Measurements from ENCODE around the gene LMOD2. TPM values are rescaled to one million over a fixed set of nuclear protein-coding genes. Genes with fewer than 3 reads are reported as not detected.

The LMOD2 gene
- total and polyA plus RNA-seq, 2 donors (not counting 3 experiments of a cell fraction or from before 2014, with no cell fraction given) = not detected

GRCh38 chr7:123609883-123610239, 45.8 kb upstream of the LMOD2 start:
- intact Hi-C loops (cut with micrococcal nuclease) = no loop called here
- CTCF ChIA-PET = interaction anchor here (1.4 kb wide), 1 partner anchor 255 kb away, joined by 3 read pairs; no protein-coding TSS in a partner anchor
- BruUV-seq (replicated peaks) = no TSS peak

GRCh38 chr7:123612024-123612423, 43.6 kb upstream of the LMOD2 start:
- TF ChIP-seq MYC (IDR thresholded peaks at IDR 0.05; ENCODE audit: low read depth, low read length) (no peak), GATA2 (IDR thresholded peaks at IDR 0.05; ENCODE audit: insufficient read depth, insufficient read length, low read depth, low read length) (no peak), EZH2 (IDR thresholded peaks at IDR 0.05; ENCODE audit: borderline replicate concordance, low read depth, low read length, severe bottlenecking) (no peak), POLR2AphosphoS5 (IDR thresholded peaks at IDR 0.05; ENCODE audit: insufficient read depth, low read depth, low read length) (no peak), MAX (IDR thresholded peaks at IDR 0.05; ENCODE audit: insufficient read depth, insufficient read length) (no peak), CTCF (IDR thresholded peaks at IDR 0.05; ENCODE audit: extremely low read depth in 1 of 2, insufficient read depth in 1 of 2, low read depth in 1 of 2, low read length in 2 of 2) (no peak), FOS (IDR thresholded peaks at IDR 0.05; ENCODE audit: borderline replicate concordance, insufficient read depth, low read length) (no peak)
- dilution Hi-C loops (cut with MboI; ENCODE audit: extremely low pct_ligation_motif_present, low sequenced_read_pairs) (no loop called here), intact Hi-C loops (cut with micrococcal nuclease) (no loop called here)
- DNase-seq (ENCODE audit: low read depth, low spot score) = no peak
- H3K9me1 ChIP-seq (replicated peaks; ENCODE audit: control insufficient read depth, extremely low read depth, insufficient read depth, low read length) = no peaks in the 10 kb centered on the region
- no peak for FAIRE-seq
- H3K4me2 ChIP-seq (ENCODE audit: insufficient read depth, low read length) = no peak overlapping the region
- no peak overlapping the region for H3K4me3 ChIP-seq (replicated peaks in 1 of 3; ENCODE audit: insufficient read depth in 1 of 3, low read depth in 1 of 3, low read length in 3 of 3)
- no peaks in the 10 kb centered on the region for H3K9me3 ChIP-seq (replicated peaks; ENCODE audit: control insufficient read depth, insufficient read depth, low read length)
- ChIA-PET POLR2A (no interaction called here), CTCF (interaction anchor here (1.2 kb wide), 1 partner anchor 11 kb away, joined by 3 read pairs; no protein-coding TSS in a partner anchor)
- no peak overlapping the region for H2AFZ ChIP-seq (ENCODE audit: low read depth, low read length)
- no peaks in the 10 kb centered on the region for H4K20me1 ChIP-seq (replicated peaks; ENCODE audit: control insufficient read depth, extremely low read depth, insufficient read depth, low read length)
- BruUV-seq (replicated peaks) = no TSS peak
- no peaks in the 10 kb centered on the region for H3K4me1 ChIP-seq (ENCODE audit: control insufficient read depth, extremely low read depth, insufficient read depth, low read length)
- H3K27ac ChIP-seq (ENCODE audit: insufficient read depth, low read depth, low read length) = no peak overlapping the region
- no peaks in the 10 kb centered on the region for H3K36me3 ChIP-seq (ENCODE audit: control insufficient read depth in 2 of 2, extremely low read depth in 1 of 2, insufficient read depth in 2 of 2, low read length in 2 of 2)
- peaks cover 0 to 3% of the 10 kb centered on the region in 2 experiments for H3K27me3 ChIP-seq (ENCODE audit: control insufficient read depth in 2 of 2, insufficient read depth in 2 of 2, low read length in 2 of 2)
- no peak overlapping the region for H3K9ac ChIP-seq (replicated peaks; ENCODE audit: extremely low read depth, insufficient read depth, low read length)
- H3K79me2 ChIP-seq (ENCODE audit: control insufficient read depth, insufficient read depth, low read length) = no peaks in the 10 kb centered on the region

More at GRCh38 chr7:123609883-123610239, 45.8 kb upstream of the LMOD2 start:
- POLR2A ChIA-PET = no interaction called here
- H3K9me1 ChIP-seq (replicated peaks; ENCODE audit: control insufficient read depth, extremely low read depth, insufficient read depth, low read length) = no peaks in the 10 kb centered on the region
- dilution Hi-C loops (cut with MboI; ENCODE audit: extremely low pct_ligation_motif_present, low sequenced_read_pairs) = no loop called here
- no peak for FAIRE-seq
- DNase-seq (ENCODE audit: low read depth, low spot score) = no peak
- no peaks in the 10 kb centered on the region for H3K36me3 ChIP-seq (ENCODE audit: control insufficient read depth in 2 of 2, extremely low read depth in 1 of 2, insufficient read depth in 2 of 2, low read length in 2 of 2)
- no peak overlapping the region for H3K27ac ChIP-seq (ENCODE audit: insufficient read depth, low read depth, low read length)
- H3K4me2 ChIP-seq (ENCODE audit: insufficient read depth, low read length) = no peak overlapping the region
- TF ChIP-seq JUN (IDR thresholded peaks at IDR 0.05; ENCODE audit: borderline replicate concordance, insufficient read depth, insufficient read length, low read depth) (no peak), GATA2 (IDR thresholded peaks at IDR 0.05; ENCODE audit: insufficient read depth, insufficient read length, low read depth, low read length) (no peak), FOS (IDR thresholded peaks at IDR 0.05; ENCODE audit: borderline replicate concordance, insufficient read depth, low read length) (no peak), MYC (IDR thresholded peaks at IDR 0.05; ENCODE audit: low read depth, low read length) (no peak), MAX (IDR thresholded peaks at IDR 0.05; ENCODE audit: insufficient read depth, insufficient read length) (no peak), POLR2AphosphoS5 (IDR thresholded peaks at IDR 0.05; ENCODE audit: insufficient read depth, low read depth, low read length) (no peak)
- no peaks in the 10 kb centered on the region for H4K20me1 ChIP-seq (replicated peaks; ENCODE audit: control insufficient read depth, extremely low read depth, insufficient read depth, low read length)
- no peaks in the 10 kb centered on the region for H3K79me2 ChIP-seq (ENCODE audit: control insufficient read depth, insufficient read depth, low read length)
- H3K27me3 ChIP-seq (ENCODE audit: control insufficient read depth in 2 of 2, insufficient read depth in 2 of 2, low read length in 2 of 2) = peaks cover 0 to 3% of the 10 kb centered on the region in 2 experiments
- H3K9me3 ChIP-seq (replicated peaks; ENCODE audit: control insufficient read depth, insufficient read depth, low read length) = no peaks in the 10 kb centered on the region
- H3K9ac ChIP-seq (replicated peaks; ENCODE audit: extremely low read depth, insufficient read depth, low read length) = no peak overlapping the region
- H2AFZ ChIP-seq (ENCODE audit: low read depth, low read length) = no peak overlapping the region
- no peaks in the 10 kb centered on the region for H3K4me1 ChIP-seq (ENCODE audit: control insufficient read depth, extremely low read depth, insufficient read depth, low read length)
- H3K4me3 ChIP-seq (replicated peaks in 1 of 3; ENCODE audit: insufficient read depth in 1 of 3, low read depth in 1 of 3, low read length in 3 of 3) = no peak overlapping the region
